Fibroblast of the aortic adventitia (primary cell): ENCODE results near the gene DNMT3A. TPM values are rescaled to one million over a fixed set of nuclear protein-coding genes. Genes with fewer than 3 reads are reported as not detected.

Experiments
- DNase-seq: peaks from one replicate; pipeline ENCODE4 v3.0.0-alpha.2; 2010; ENCODE audit warnings: low read depth
- H3K4me3 ChIP-seq: 2 replicates; pipeline ENCODE4 v1.5.1; 2011; ENCODE audit warnings: low read depth, mild to moderate bottlenecking, control low read depth, low read length, moderate library complexity
- CTCF ChIP-seq: IDR thresholded peaks from 2 replicates; pipeline ENCODE4 v1.5.1; 2011; ENCODE audit warnings: mild to moderate bottlenecking, low read length, control low read depth, inconsistent platforms; ENCODE audit not compliant: insufficient read depth
- total RNA-seq: library from RNA; depleted of rRNA; stranded (reverse); fragments of >200 nt; gene quantifications from 2 replicates; pipeline ENCODE4 v1.2.3, GENCODE V29; 2012; ENCODE audit warnings: low replicate concordance

Gene DNMT3A
- total RNA-seq, 1 donor = 10.8 TPM

GRCh38 chr2:25281941-25282340 lies 59.8 kb downstream of the DNMT3A start:
- H3K4me3 ChIP-seq = no peak overlapping the region
- no peak for DNase-seq
- no peak for TF ChIP-seq CTCF

DNA sequence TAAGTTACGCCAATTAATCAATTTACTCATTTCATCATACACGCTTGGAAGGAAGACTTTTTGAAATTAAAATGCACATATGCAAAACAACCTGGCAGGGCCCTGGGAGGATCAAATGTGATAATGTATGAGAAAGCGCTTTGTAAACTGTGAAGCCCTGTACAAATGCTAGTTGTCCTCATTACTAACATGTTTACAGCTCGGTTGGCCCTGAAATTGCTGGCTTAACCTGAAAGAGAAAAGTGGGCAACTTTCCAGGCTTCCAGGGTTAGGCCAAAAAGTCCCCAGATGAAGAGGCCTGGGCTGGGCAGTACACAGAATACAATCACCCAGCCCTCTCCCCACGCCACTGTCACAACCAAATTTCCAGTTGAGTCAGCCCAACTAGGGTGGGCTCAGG lies 60.2 kb downstream of the DNMT3A start:
- no peak for TF ChIP-seq CTCF
- no peak overlapping the region for H3K4me3 ChIP-seq
- DNase-seq = no peak

- DNase-seq = no peak
- TF ChIP-seq CTCF = no peak
- no peak overlapping the region for H3K4me3 ChIP-seq
Measured at GRCh38 chr2:25280051-25280687, 61.6 kb downstream of the DNMT3A start.

DNA sequence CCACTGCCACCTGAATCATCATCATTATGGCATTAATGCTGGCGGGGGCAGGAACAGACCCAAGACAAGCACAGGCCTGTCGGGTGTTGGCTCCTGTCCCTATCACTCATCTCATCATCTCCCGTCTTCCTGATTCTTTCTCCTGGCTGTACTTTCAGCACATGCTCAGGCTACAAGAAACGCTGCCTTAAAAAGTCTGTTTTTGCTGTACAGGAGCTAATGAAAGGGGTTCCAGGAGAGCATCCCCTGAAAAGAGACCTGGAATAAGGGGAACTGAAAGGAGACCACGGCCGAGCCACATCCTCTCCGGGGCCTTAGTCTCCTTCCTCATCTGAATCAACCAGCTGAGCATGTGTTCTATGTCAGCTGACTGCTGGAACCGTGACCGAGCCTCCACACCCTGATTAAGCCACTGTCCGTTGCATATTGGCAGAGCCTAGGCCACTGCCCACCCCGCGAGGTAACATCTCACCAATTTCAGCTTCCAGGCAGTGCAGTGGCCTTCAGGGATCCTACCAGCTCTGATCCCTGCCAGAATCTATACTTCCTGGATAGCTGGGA lies 62.6 kb downstream of the DNMT3A start:
- TF ChIP-seq CTCF = no peak
- no peak overlapping the region for H3K4me3 ChIP-seq
- peak; percentile 61 for DNase-seq

- DNase-seq = no peak
- H3K4me3 ChIP-seq = no peak overlapping the region
- TF ChIP-seq CTCF = peak; percentile 27
Measured at GRCh38 chr2:25276569-25277465, 64.9 kb downstream of the DNMT3A start.

GRCh38 chr2:25275575-25275965 lies 66.2 kb downstream of the DNMT3A start:
- no peak overlapping the region for H3K4me3 ChIP-seq
- TF ChIP-seq CTCF = no peak
- DNase-seq = no peak
